ENCODE data around the gene ADISSP. TPM values are rescaled to one million over a fixed set of nuclear protein-coding genes. Genes with fewer than 3 reads are reported as not detected.
A peak's percentile ranks its signal among the peaks of the same experiment; 100 is the strongest.

ADISSP gene
- total and polyA plus RNA-seq, 5 donors from 2014 or later: 14.8 to 25.5 (median 19.9) TPM

GRCh38 chr20:3720068-3720467 lies 47.5 kb downstream of the ADISSP start:
- Mint-ChIP-seq H3K4me1 (peaks cover 0 to 3% (median 1%) of the 10 kb centered on the region in 4 donors), H3K36me3 (no peaks in the 10 kb centered on the region), H3K27ac (no peak overlapping the region), H3K27me3 (peaks cover 54% of the 10 kb centered on the region), H3K4me3 (no peak overlapping the region), H3K9me3 (no peaks in the 10 kb centered on the region)
- Histone ChIP-seq H3K9me3 (ENCODE audit: control insufficient read depth in 2 of 2, low read length in 2 of 2) (no peaks in the 10 kb centered on the region), H3K27ac (ENCODE audit: insufficient read depth, low read length, poor library complexity, severe bottlenecking) (no peak overlapping the region), H3K36me3 (ENCODE audit: control insufficient read depth, insufficient read depth, low read length) (no peaks in the 10 kb centered on the region), H3K27me3 (ENCODE audit: control insufficient read depth, insufficient read depth, low read length) (peaks cover 5% of the 10 kb centered on the region), H3K4me3 (ENCODE audit: low read depth, low read length) (no peak overlapping the region), H3K4me1 (ENCODE audit: control insufficient read depth, insufficient read depth, low read length, poor library complexity, severe bottlenecking) (no peaks in the 10 kb centered on the region)
- ATAC-seq (ENCODE audit: low read depth in 2 of 2): no peak
- no peak for DNase-seq

- ATAC-seq (ENCODE audit: low read depth in 2 of 2) (no peak), DNase-seq (no peak)
- Mint-ChIP-seq H3K9me3 (no peaks in the 10 kb centered on the region), H3K36me3 (no peaks in the 10 kb centered on the region), H3K27me3 (peaks cover 44% of the 10 kb centered on the region), H3K4me1 (peaks cover 0 to 3% (median 1%) of the 10 kb centered on the region in 4 donors), H3K4me3 (no peak overlapping the region), H3K27ac (no peak overlapping the region)
- Histone ChIP-seq H3K27ac (ENCODE audit: insufficient read depth, low read length, poor library complexity, severe bottlenecking) (no peak overlapping the region), H3K9me3 (ENCODE audit: control insufficient read depth in 2 of 2, low read length in 2 of 2) (no peaks in the 10 kb centered on the region), H3K36me3 (ENCODE audit: control insufficient read depth, insufficient read depth, low read length) (no peaks in the 10 kb centered on the region), H3K27me3 (ENCODE audit: control insufficient read depth, insufficient read depth, low read length) (peaks cover 5% of the 10 kb centered on the region), H3K4me3 (ENCODE audit: low read depth, low read length) (no peak overlapping the region), H3K4me1 (ENCODE audit: control insufficient read depth, insufficient read depth, low read length, poor library complexity, severe bottlenecking) (no peaks in the 10 kb centered on the region)
Observed at GRCh38 chr20:3719046-3719445, 48.5 kb downstream of the ADISSP start.

- Histone ChIP-seq H3K4me1 (ENCODE audit: control insufficient read depth, insufficient read depth, low read length, poor library complexity, severe bottlenecking) (no peaks in the 10 kb centered on the region), H3K9me3 (ENCODE audit: control insufficient read depth in 2 of 2, low read length in 2 of 2) (no peaks in the 10 kb centered on the region), H3K4me3 (ENCODE audit: low read depth, low read length) (no peak overlapping the region), H3K27me3 (ENCODE audit: control insufficient read depth, insufficient read depth, low read length) (peaks cover 5% of the 10 kb centered on the region), H3K27ac (ENCODE audit: insufficient read depth, low read length, poor library complexity, severe bottlenecking) (no peak overlapping the region), H3K36me3 (ENCODE audit: control insufficient read depth, insufficient read depth, low read length) (no peaks in the 10 kb centered on the region)
- peak in 2 of 3 donors; percentile 16 to 45 for DNase-seq
- H3K9me3 Mint-ChIP-seq: no peaks in the 10 kb centered on the region
- H3K36me3 Mint-ChIP-seq: no peaks in the 10 kb centered on the region
- peaks cover 0 to 3% (median 1%) of the 10 kb centered on the region in 4 donors for H3K4me1 Mint-ChIP-seq
- ATAC-seq (ENCODE audit: low read depth in 2 of 2): peak in 1 of 2 donors; percentile 52
- no peak overlapping the region for H3K4me3 Mint-ChIP-seq
- peaks cover 31% of the 10 kb centered on the region for H3K27me3 Mint-ChIP-seq
- no peak overlapping the region for H3K27ac Mint-ChIP-seq
Observed at GRCh38 chr20:3716195-3716834, 51.2 kb downstream of the ADISSP start.

- no peak overlapping the region for H3K4me3 Mint-ChIP-seq
- no peaks in the 10 kb centered on the region for H3K36me3 Mint-ChIP-seq
- ATAC-seq (ENCODE audit: low read depth in 2 of 2): no peak
- peaks cover 19% of the 10 kb centered on the region for H3K27me3 Mint-ChIP-seq
- Histone ChIP-seq H3K4me1 (ENCODE audit: control insufficient read depth, insufficient read depth, low read length, poor library complexity, severe bottlenecking) (no peaks in the 10 kb centered on the region), H3K27me3 (ENCODE audit: control insufficient read depth, insufficient read depth, low read length) (no peaks in the 10 kb centered on the region), H3K27ac (ENCODE audit: insufficient read depth, low read length, poor library complexity, severe bottlenecking) (no peak overlapping the region), H3K36me3 (ENCODE audit: control insufficient read depth, insufficient read depth, low read length) (no peaks in the 10 kb centered on the region), H3K4me3 (ENCODE audit: low read depth, low read length) (no peak overlapping the region), H3K9me3 (ENCODE audit: control insufficient read depth in 2 of 2, low read length in 2 of 2) (no peaks in the 10 kb centered on the region)
- H3K27ac Mint-ChIP-seq: no peak overlapping the region
- H3K4me1 Mint-ChIP-seq: no peaks in the 10 kb centered on the region
- no peaks in the 10 kb centered on the region for H3K9me3 Mint-ChIP-seq
- DNase-seq: no peak
Observed at GRCh38 chr20:3714092-3714491, 53.5 kb downstream of the ADISSP start.

GRCh38 chr20:3712279-3712873 lies 55.2 kb downstream of the ADISSP start, which contains the start of gene SIGLEC1:
TSS of gene SIGLEC1 (minus strand) at chr20:3712600. CDS start at chr20:3707128, 5,472 bp downstream.
- H3K27ac Mint-ChIP-seq: no peak within 1 kb of the TSS
- H3K9me3 Mint-ChIP-seq: no peaks in the 10 kb centered on the region
- DNase-seq: no peak
- H3K36me3 Mint-ChIP-seq: no peaks in the 10 kb centered on the region
- no peaks in the 10 kb centered on the region for H3K27me3 ChIP-seq (ENCODE audit: control insufficient read depth, insufficient read depth, low read length)
- peaks cover 13% of the 10 kb centered on the region for H3K27me3 Mint-ChIP-seq
- H3K9me3 ChIP-seq (ENCODE audit: control insufficient read depth in 2 of 2, low read length in 2 of 2): no peaks in the 10 kb centered on the region
- no peak within 1 kb of the TSS for H3K27ac ChIP-seq (ENCODE audit: insufficient read depth, low read length, poor library complexity, severe bottlenecking)
- no peak within 1 kb of the TSS for H3K4me3 ChIP-seq (ENCODE audit: low read depth, low read length)
- ATAC-seq (ENCODE audit: low read depth in 2 of 2): peak in 1 of 2 donors; percentile 17
- no peak within 1 kb of the TSS for H3K4me3 Mint-ChIP-seq
- no peaks in the 10 kb centered on the region for H3K36me3 ChIP-seq (ENCODE audit: control insufficient read depth, insufficient read depth, low read length)
- no peaks in the 10 kb centered on the region for H3K4me1 ChIP-seq (ENCODE audit: control insufficient read depth, insufficient read depth, low read length, poor library complexity, severe bottlenecking)
- no peaks in the 10 kb centered on the region for H3K4me1 Mint-ChIP-seq

GRCh38 chr20:3711484-3711941 lies 56.0 kb downstream of the ADISSP start:
- Histone ChIP-seq H3K27me3 (ENCODE audit: control insufficient read depth, insufficient read depth, low read length) (no peaks in the 10 kb centered on the region), H3K9me3 (ENCODE audit: control insufficient read depth in 2 of 2, low read length in 2 of 2) (no peaks in the 10 kb centered on the region), H3K27ac (ENCODE audit: insufficient read depth, low read length, poor library complexity, severe bottlenecking) (no peak overlapping the region), H3K36me3 (ENCODE audit: control insufficient read depth, insufficient read depth, low read length) (no peaks in the 10 kb centered on the region), H3K4me1 (ENCODE audit: control insufficient read depth, insufficient read depth, low read length, poor library complexity, severe bottlenecking) (no peaks in the 10 kb centered on the region), H3K4me3 (ENCODE audit: low read depth, low read length) (no peak overlapping the region)
- DNase-seq (no peak), ATAC-seq (ENCODE audit: low read depth in 2 of 2) (no peak)
- Mint-ChIP-seq H3K36me3 (no peaks in the 10 kb centered on the region), H3K4me3 (no peak overlapping the region), H3K27ac (no peak overlapping the region), H3K4me1 (no peaks in the 10 kb centered on the region), H3K27me3 (peaks cover 12% of the 10 kb centered on the region), H3K9me3 (no peaks in the 10 kb centered on the region)

GRCh38 chr20:3710703-3711483 lies 56.7 kb downstream of the ADISSP start:
- Histone ChIP-seq H3K4me1 (ENCODE audit: control insufficient read depth, insufficient read depth, low read length, poor library complexity, severe bottlenecking) (no peaks in the 10 kb centered on the region), H3K27me3 (ENCODE audit: control insufficient read depth, insufficient read depth, low read length) (no peaks in the 10 kb centered on the region), H3K9me3 (ENCODE audit: control insufficient read depth in 2 of 2, low read length in 2 of 2) (no peaks in the 10 kb centered on the region), H3K27ac (ENCODE audit: insufficient read depth, low read length, poor library complexity, severe bottlenecking) (no peak overlapping the region), H3K36me3 (ENCODE audit: control insufficient read depth, insufficient read depth, low read length) (no peaks in the 10 kb centered on the region), H3K4me3 (ENCODE audit: low read depth, low read length) (no peak overlapping the region)
- ATAC-seq (ENCODE audit: low read depth in 2 of 2) (peak; percentile 45 to 58), DNase-seq (peak; percentile 53 to 60 (median 56))
- H3K4me1 Mint-ChIP-seq: no peaks in the 10 kb centered on the region
- H3K27ac Mint-ChIP-seq: no peak overlapping the region
- no peak overlapping the region for H3K4me3 Mint-ChIP-seq
- H3K9me3 Mint-ChIP-seq: no peaks in the 10 kb centered on the region
- peaks cover 11% of the 10 kb centered on the region for H3K27me3 Mint-ChIP-seq
- no peaks in the 10 kb centered on the region for H3K36me3 Mint-ChIP-seq
